Effector CD4-positive, alpha-beta T cell (primary cell): ENCODE measurements around the gene ATXN2.
"Not testable (repeated sequence)": the region's sequence is repeated elsewhere in the genome, so short reads cannot be mapped to it uniquely, and the experiment has no call there.

Experiments
- DNase-seq: peaks from one replicate; pipeline ENCODE4 v3.0.0-alpha.2; 2020

The ATXN2 gene

GRCh38 chr12:111494676-111495075 lies 104.4 kb downstream of the ATXN2 start:
- no peak for DNase-seq

- DNase-seq, result not testable (repeated sequence)
Measured at GRCh38 chr12:111492979-111493378, 106.1 kb downstream of the ATXN2 start.

GRCh38 chr12:111488798-111489197 lies 110.3 kb downstream of the ATXN2 start:
- DNase-seq, result no peak

GRCh38 chr12:111488271-111488670 lies 110.8 kb downstream of the ATXN2 start:
- no peak for DNase-seq

GRCh38 chr12:111482462-111482861 lies 116.7 kb downstream of the ATXN2 start:
- DNase-seq, result no peak

GRCh38 chr12:111471236-111471635 lies 127.9 kb downstream of the ATXN2 start:
- no peak for DNase-seq

- DNase-seq, result no peak
Measured at GRCh38 chr12:111469401-111469800, 129.7 kb downstream of the ATXN2 start.

GRCh38 chr12:111467857-111468241 lies 131.3 kb downstream of the ATXN2 start:
- DNase-seq, result no peak

- no peak for DNase-seq
Measured at GRCh38 chr12:111467092-111467856, 131.8 kb downstream of the ATXN2 start.

- no peak for DNase-seq
Measured at GRCh38 chr12:111462210-111462769, 136.8 kb downstream of the ATXN2 start.

- not testable (repeated sequence) for DNase-seq
Measured at GRCh38 chr12:111460111-111460510, 139.0 kb downstream of the ATXN2 start.

GRCh38 chr12:111458546-111459172 lies 140.5 kb downstream of the ATXN2 start:
- DNase-seq, result no peak

GRCh38 chr12:111457577-111457976 lies 141.5 kb downstream of the ATXN2 start:
- DNase-seq, result no peak

- DNase-seq, result no peak
Measured at GRCh38 chr12:111457071-111457470, 142.0 kb downstream of the ATXN2 start.

GRCh38 chr12:111455448-111456320 lies 143.4 kb downstream of the ATXN2 start:
- no peak for DNase-seq

- no peak for DNase-seq
Measured at GRCh38 chr12:111454716-111455447, 144.2 kb downstream of the ATXN2 start.

GRCh38 chr12:111454311-111454710 lies 144.8 kb downstream of the ATXN2 start:
- no peak for DNase-seq

- no peak for DNase-seq
Measured at GRCh38 chr12:111453071-111453989, 145.8 kb downstream of the ATXN2 start.

- no peak for DNase-seq
Measured at GRCh38 chr12:111451649-111452129, 147.4 kb downstream of the ATXN2 start.

GRCh38 chr12:111451232-111451631 lies 147.9 kb downstream of the ATXN2 start:
- DNase-seq, result no peak

GRCh38 chr12:111450676-111451075 lies 148.4 kb downstream of the ATXN2 start:
- DNase-seq, result no peak
